CD8-positive, alpha-beta memory T cell (primary cell): Measurements from ENCODE around the gene HOXA11. TPM values are rescaled to one million over a fixed set of nuclear protein-coding genes. Genes with fewer than 3 reads are reported as not detected.

ENCODE experiments used
- CTCF ChIA-PET: fragments of 350-600 bp; sonication (Branson Sonifier 250); formaldehyde crosslinking; loops from one replicate; lab custom pipeline; 2021; ENCODE audit warnings: antibody characterized with exemption; lab: Charles Lee
- POLR2A ChIA-PET: fragments of 350-600 bp; sonication (Branson Sonifier 250); formaldehyde crosslinking; loops from one replicate; lab custom pipeline; 2021; ENCODE audit warnings: antibody characterized with exemption; lab: Charles Lee
- DNase-seq, 5 donors: peaks; one replicate each; pipeline versions ENCODE4 v3.0.0 to v3.0.0-alpha.2; 2020 to 2022; ENCODE audit warnings: mixed read lengths in 1 of 5
- H3K27ac ChIP-seq: one replicate; pipeline ENCODE4 v1.7.0; 2013; ENCODE audit warnings: low read depth, mild to moderate bottlenecking, low read length, moderate library complexity
- H3K27me3 ChIP-seq: 2 replicates; pipeline ENCODE4 v1.7.0; 2013; ENCODE audit warnings: low read length, mild to moderate bottlenecking; ENCODE audit not compliant: insufficient read depth, poor library complexity, severe bottlenecking
- H3K36me3 ChIP-seq: 2 replicates; pipeline ENCODE4 v1.7.0; 2013; ENCODE audit warnings: mild to moderate bottlenecking, low read length, moderate library complexity; ENCODE audit not compliant: insufficient read depth
- H3K4me1 ChIP-seq: 2 replicates; pipeline ENCODE4 v1.7.0; 2013; ENCODE audit warnings: mild to moderate bottlenecking, low read length, moderate library complexity; ENCODE audit not compliant: insufficient read depth
- H3K4me3 ChIP-seq: 2 replicates; pipeline ENCODE4 v1.7.0; 2013; ENCODE audit warnings: mild to moderate bottlenecking, low read length
- H3K9me3 ChIP-seq: 2 replicates; pipeline ENCODE4 v1.7.0; 2013; ENCODE audit warnings: mild to moderate bottlenecking, low read length
- H3K27ac Mint-ChIP-seq, 8 donors: one replicate each; pipeline ENCODE4 v1.8.0; 2020 to 2021; ENCODE audit warnings: mixed read lengths in 8 of 8, mild to moderate bottlenecking in 6 of 8, inconsistent platforms in 3 of 8, moderate library complexity in 3 of 8
- H3K27me3 Mint-ChIP-seq, 2 donors: one replicate each; pipeline ENCODE4 v1.8.0; 2020 to 2021; ENCODE audit warnings: mixed read lengths in 2 of 2, mild to moderate bottlenecking in 1 of 2, moderate library complexity in 1 of 2
- H3K36me3 Mint-ChIP-seq, 3 donors: one replicate each; pipeline ENCODE4 v1.8.0; 2020 to 2021; ENCODE audit warnings: mixed read lengths in 3 of 3, inconsistent platforms in 1 of 3, mild to moderate bottlenecking in 1 of 3
- H3K4me1 Mint-ChIP-seq, 3 donors: one replicate each; pipeline ENCODE4 v1.8.0; 2020 to 2021; ENCODE audit warnings: mixed read lengths in 3 of 3, inconsistent platforms in 1 of 3, mild to moderate bottlenecking in 1 of 3
- H3K4me3 Mint-ChIP-seq, 7 donors: one replicate each; pipeline ENCODE4 v1.8.0; 2020 to 2021; ENCODE audit warnings: mixed read lengths in 7 of 7, mild to moderate bottlenecking in 6 of 7, moderate library complexity in 4 of 7, inconsistent platforms in 2 of 7
- H3K9me3 Mint-ChIP-seq, 5 donors: one replicate each; pipeline ENCODE4 v1.8.0; 2020 to 2022; ENCODE audit warnings: mixed read lengths in 5 of 5, mild to moderate bottlenecking in 3 of 5, moderate library complexity in 2 of 5, inconsistent platforms in 1 of 5
- polyA plus RNA-seq: library from polyadenylated mRNA; unstranded; fragments of 300-500 nt; fragmentation: Illumina TruSeq; gene quantifications from one replicate; pipeline ENCODE4 v1.2.3, GENCODE V29; 2021
- total RNA-seq, 2 experiments: library from RNA; stranded (reverse); gene quantifications; one replicate each; pipeline ENCODE4 v1.2.3, GENCODE V29; 2021

The HOXA11 gene
- total and polyA plus RNA-seq, 3 experiments from 2014 or later = not detected

DNA sequence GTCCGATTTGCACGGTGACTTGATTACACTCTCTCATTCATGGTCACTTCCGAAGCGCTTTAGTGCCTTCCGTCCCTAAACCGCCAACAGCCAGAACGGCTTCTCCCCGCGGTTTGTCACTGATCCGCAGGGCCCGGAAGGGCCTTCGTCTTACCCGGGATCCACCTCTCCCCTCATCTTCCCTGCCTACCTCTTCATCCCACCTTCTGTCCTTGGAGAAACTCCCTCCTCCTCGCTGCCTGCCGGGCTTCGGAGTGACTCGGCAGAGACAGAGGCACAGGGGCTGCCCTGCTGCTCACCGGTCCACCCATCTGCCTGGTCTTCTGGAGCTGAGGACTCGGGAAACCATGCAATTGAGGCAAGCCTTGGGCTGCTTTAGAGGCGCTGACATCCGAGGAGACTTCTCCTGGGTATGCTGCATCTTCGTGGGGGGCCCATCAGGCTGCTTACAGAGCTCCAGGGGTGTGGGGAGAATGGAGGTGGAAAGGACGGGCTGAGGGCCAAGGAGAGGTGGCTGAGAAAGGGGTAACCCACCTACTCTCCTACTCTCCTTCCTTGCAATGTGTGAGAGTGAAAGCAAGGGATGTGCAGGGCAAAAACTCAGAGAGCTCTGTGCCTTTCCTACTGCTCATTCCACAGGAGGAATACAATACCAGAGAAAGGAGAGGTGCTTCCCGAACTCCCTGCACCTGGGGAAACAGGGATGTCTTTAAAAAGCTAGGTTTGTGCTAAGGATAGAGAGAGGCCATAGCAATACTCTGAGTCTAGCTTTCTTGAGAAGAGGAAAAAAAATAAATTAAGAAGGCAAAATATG lies 1.0 kb upstream of the HOXA11 start:
- peaks cover 87 to 91% of the 10 kb centered on the region in 2 donors for H3K27me3 Mint-ChIP-seq
- CTCF ChIA-PET = interaction anchor here (1.2 to 2.5 kb wide), 7 partner anchors 10 to 31 kb away, joined by 3 to 15 read pairs (median 8); partner anchors contain the start of gene HOXA13
- H3K4me1 ChIP-seq = peaks cover 54% of the 10 kb centered on the region
- DNase-seq = peak in 1 of 5 donors; percentile 37
- H3K27me3 ChIP-seq = peaks cover 91% of the 10 kb centered on the region
- H3K36me3 ChIP-seq = no peaks in the 10 kb centered on the region
- H3K27ac ChIP-seq = no peak overlapping the region
- H3K9me3 ChIP-seq = no peaks in the 10 kb centered on the region
- H3K4me3 Mint-ChIP-seq = peak overlapping the region; percentile 70 to 89 (median 84)
- H3K9me3 Mint-ChIP-seq = peaks cover 0 to 7% (median 0%) of the 10 kb centered on the region in 5 donors
- POLR2A ChIA-PET = interaction anchor here (1.0 to 1.5 kb wide), 2 partner anchors 10 to 13 kb away, joined by 3 read pairs; no protein-coding TSS in a partner anchor
- H3K4me3 ChIP-seq = no peak overlapping the region
- peaks cover 48 to 61% (median 51%) of the 10 kb centered on the region in 3 donors for H3K4me1 Mint-ChIP-seq
- H3K27ac Mint-ChIP-seq = peak overlapping the region in 4 of 8 donors; percentile 1 to 82 (median 46)
- no peaks in the 10 kb centered on the region for H3K36me3 Mint-ChIP-seq

DNA sequence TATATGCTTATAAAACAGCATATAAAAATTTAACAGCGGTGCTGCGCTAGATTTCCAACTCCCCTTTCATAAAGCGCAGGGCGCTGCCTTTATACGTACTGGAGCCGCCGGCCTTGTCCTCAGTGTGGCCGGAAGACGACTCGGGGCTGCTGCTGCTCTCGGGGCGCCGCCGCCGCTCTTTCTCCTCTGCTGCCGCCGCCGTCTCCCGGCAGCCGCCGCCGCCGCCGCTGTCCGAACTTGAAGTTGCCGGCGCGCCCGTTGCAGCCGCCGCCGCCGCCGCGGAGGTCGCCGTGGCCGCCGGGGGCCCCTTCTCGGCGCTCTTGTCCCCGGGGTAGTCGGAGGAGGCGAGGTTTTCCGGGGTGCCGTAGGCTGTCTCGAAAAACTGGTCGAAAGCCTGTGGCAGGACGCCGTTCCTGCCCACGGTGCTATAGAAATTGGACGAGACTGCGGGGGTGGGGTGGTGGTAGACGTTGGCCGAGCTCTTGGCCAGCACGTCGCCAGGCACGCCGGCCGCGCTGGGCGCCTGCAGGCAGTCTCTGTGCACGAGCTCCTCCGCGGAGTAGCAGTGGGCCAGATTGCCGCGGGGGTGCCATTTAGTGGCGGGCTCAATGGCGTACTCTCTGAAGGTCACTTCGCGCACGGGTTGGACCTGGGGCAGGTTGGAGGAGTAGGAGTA lies 557 bp downstream of the HOXA11 start:
- peak in 1 of 5 donors; percentile 45 for DNase-seq
- ChIA-PET POLR2A (interaction anchor here (0.7 kb wide), 1 partner anchor 17 kb away, joined by 4 read pairs; no protein-coding TSS in a partner anchor), CTCF (interaction anchor here (0.7 to 2.5 kb wide), 4 partner anchors 12 to 23 kb away, joined by 3 to 9 read pairs (median 5); no protein-coding TSS in a partner anchor)
- Histone ChIP-seq H3K36me3 (no peaks in the 10 kb centered on the region), H3K4me1 (peaks cover 56% of the 10 kb centered on the region), H3K9me3 (no peaks in the 10 kb centered on the region), H3K27ac (no peak overlapping the region), H3K27me3 (peaks cover 78% of the 10 kb centered on the region), H3K4me3 (peak overlapping the region; percentile 34)
- Mint-ChIP-seq H3K4me3 (peak overlapping the region; percentile 70 to 88 (median 84)), H3K9me3 (peaks cover 0 to 7% (median 0%) of the 10 kb centered on the region in 5 donors), H3K36me3 (no peaks in the 10 kb centered on the region), H3K27ac (peak overlapping the region in 4 of 8 donors; percentile 31 to 79 (median 75)), H3K4me1 (peaks cover 49 to 64% (median 53%) of the 10 kb centered on the region in 3 donors), H3K27me3 (peaks cover 82 to 87% of the 10 kb centered on the region in 2 donors)

DNA sequence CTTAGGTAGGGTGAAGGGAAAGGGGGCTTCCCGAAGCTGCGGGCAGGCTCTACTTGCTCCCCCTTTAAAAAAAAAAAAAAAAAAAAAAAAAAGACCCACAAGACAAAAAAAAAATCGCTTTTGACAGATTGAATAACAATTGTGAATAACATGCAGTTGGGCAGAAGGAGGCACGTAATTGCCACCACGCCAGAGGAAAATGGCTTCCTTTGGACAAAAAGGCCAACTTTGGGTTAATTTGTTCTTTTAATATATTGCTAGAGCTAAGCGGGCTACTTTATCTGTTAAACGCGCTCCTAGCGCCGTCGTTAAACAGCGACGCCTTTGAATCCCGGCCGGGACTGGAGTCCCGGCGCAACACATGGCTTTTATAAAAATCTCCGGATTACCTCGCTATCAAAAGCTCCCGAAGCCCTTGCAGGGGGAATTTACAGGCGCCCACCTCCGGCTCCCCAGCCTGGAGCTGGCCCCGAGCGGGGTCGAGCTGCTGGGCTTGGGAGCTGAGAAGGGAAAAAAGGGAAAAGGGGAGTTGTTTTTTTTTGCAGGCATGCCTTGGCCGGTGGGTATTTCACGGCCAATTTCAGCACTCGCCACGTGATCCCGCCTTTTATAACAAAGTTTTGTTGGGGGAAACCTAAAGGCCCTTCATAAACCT lies 1.2 kb downstream of the HOXA11 start:
- Histone ChIP-seq H3K36me3 (no peaks in the 10 kb centered on the region), H3K27me3 (peaks cover 78% of the 10 kb centered on the region), H3K4me1 (peaks cover 50% of the 10 kb centered on the region), H3K9me3 (no peaks in the 10 kb centered on the region), H3K27ac (no peak overlapping the region), H3K4me3 (peak overlapping the region; percentile 34)
- Mint-ChIP-seq H3K4me1 (peaks cover 48 to 58% (median 55%) of the 10 kb centered on the region in 3 donors), H3K27ac (peak overlapping the region in 2 of 8 donors; percentile 63 to 74), H3K9me3 (peaks cover 0 to 7% (median 0%) of the 10 kb centered on the region in 5 donors), H3K27me3 (peaks cover 82 to 88% of the 10 kb centered on the region in 2 donors), H3K36me3 (no peaks in the 10 kb centered on the region), H3K4me3 (peak overlapping the region; percentile 45 to 88 (median 75))
- ChIA-PET CTCF (interaction anchor here (1.7 to 2.5 kb wide), 2 partner anchors 12 to 23 kb away, joined by 6 to 9 read pairs; no protein-coding TSS in a partner anchor), POLR2A (no interaction called here)
- peak in 1 of 5 donors; percentile 11 for DNase-seq

DNA sequence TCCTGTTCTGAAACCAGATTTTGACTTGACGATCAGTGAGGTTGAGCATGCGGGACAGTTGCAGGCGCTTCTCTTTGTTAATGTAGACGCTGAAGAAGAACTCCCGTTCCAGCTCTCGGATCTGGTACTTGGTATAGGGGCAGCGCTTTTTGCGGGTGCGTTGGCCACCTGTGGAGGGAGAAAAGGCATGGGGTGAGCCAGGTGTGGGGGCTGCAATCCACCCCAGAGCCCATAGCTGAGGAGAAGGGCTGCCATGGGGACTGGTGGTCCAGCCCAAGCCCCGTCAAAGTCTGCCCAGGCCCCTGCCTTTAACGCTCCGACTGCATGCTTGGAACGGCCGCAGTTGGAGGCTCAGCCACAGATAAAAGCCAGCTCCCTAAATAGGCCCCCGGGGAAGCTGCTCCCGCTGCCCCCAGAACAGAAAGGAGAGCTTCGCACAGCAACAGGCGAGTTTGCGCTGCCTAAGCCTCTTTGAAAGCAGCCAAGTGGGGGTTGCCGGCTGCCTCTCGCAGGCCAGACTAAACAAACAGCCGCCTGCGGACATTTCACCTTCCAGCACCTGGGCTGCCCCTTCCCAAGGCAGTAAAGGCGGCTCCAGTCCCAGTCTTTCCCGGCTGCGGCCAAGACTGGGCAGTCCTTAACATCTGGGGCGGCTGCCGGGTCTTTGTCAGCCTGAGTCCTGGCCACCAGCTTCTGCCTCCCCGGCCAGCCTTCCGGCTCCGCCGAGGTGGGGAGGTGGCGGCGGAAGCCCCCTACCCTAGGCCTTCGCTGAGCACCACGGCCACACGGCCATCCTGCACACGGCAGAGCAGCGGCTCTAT lies 2.0 kb downstream of the HOXA11 start:
- Mint-ChIP-seq H3K4me3 (peak overlapping the region in 5 of 7 donors; percentile 5 to 88 (median 45)), H3K27me3 (peaks cover 78 to 87% of the 10 kb centered on the region in 2 donors), H3K36me3 (no peaks in the 10 kb centered on the region), H3K4me1 (peaks cover 41 to 50% (median 48%) of the 10 kb centered on the region in 3 donors), H3K27ac (peak overlapping the region in 1 of 8 donors; percentile 1), H3K9me3 (peaks cover 0 to 7% (median 0%) of the 10 kb centered on the region in 5 donors)
- no peaks in the 10 kb centered on the region for H3K9me3 ChIP-seq
- H3K27me3 ChIP-seq = peaks cover 76% of the 10 kb centered on the region
- no peak overlapping the region for H3K27ac ChIP-seq
- ChIA-PET POLR2A (no interaction called here), CTCF (interaction anchor here (0.8 to 2.5 kb wide), 6 partner anchors 10 to 32 kb away, joined by 3 to 9 read pairs (median 4); no protein-coding TSS in a partner anchor)
- H3K36me3 ChIP-seq = no peaks in the 10 kb centered on the region
- DNase-seq = peak in 1 of 5 donors; percentile 36
- peaks cover 43% of the 10 kb centered on the region for H3K4me1 ChIP-seq
- H3K4me3 ChIP-seq = no peak overlapping the region

DNA sequence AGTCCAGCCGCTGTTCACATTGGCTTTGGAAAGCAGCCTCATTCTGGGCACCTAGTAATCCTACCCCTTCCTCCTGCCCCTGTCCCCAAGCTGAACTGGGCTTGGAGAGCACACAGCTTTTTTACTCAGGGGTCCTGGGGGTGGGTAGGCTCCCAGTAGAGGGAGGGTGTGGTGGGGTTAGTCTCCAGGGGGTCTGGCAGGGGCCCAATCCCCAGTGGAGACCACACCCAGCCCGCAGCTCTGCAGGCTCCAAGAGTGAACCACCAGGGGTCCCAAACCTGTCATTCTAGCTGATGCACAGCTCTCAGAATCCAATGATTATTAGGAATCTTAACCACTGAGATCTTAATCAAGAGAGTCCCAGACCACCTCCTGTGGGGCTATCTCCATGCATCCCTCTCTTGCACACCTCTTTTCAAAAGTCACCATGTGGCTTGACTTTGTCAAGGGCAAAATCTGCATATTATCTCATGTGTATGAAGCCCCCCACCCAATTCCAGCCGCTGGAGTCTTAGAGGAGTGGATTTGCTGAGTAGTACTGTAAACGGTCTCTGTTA lies 2.7 kb downstream of the HOXA11 start:
- CTCF ChIA-PET = interaction anchor here (0.8 to 1.0 kb wide), 4 partner anchors 9 to 31 kb away, joined by 3 to 4 read pairs (median 3); no protein-coding TSS in a partner anchor
- Mint-ChIP-seq H3K27ac (peak overlapping the region in 1 of 8 donors; percentile 1), H3K4me1 (peaks cover 36 to 43% (median 41%) of the 10 kb centered on the region in 3 donors), H3K27me3 (peaks cover 71 to 87% of the 10 kb centered on the region in 2 donors), H3K36me3 (no peaks in the 10 kb centered on the region), H3K9me3 (peaks cover 0 to 7% (median 0%) of the 10 kb centered on the region in 5 donors), H3K4me3 (peak overlapping the region in 1 of 7 donors; percentile 61)
- DNase-seq = peak in 1 of 5 donors; percentile 9
- POLR2A ChIA-PET = interaction anchor here (0.6 kb wide), 1 partner anchor 22 kb away, joined by 3 read pairs; no protein-coding TSS in a partner anchor
- H3K36me3 ChIP-seq = no peaks in the 10 kb centered on the region
- no peaks in the 10 kb centered on the region for H3K9me3 ChIP-seq
- H3K27me3 ChIP-seq = peaks cover 69% of the 10 kb centered on the region
- H3K4me3 ChIP-seq = no peak overlapping the region
- H3K27ac ChIP-seq = no peak overlapping the region
- peaks cover 35% of the 10 kb centered on the region for H3K4me1 ChIP-seq

DNA sequence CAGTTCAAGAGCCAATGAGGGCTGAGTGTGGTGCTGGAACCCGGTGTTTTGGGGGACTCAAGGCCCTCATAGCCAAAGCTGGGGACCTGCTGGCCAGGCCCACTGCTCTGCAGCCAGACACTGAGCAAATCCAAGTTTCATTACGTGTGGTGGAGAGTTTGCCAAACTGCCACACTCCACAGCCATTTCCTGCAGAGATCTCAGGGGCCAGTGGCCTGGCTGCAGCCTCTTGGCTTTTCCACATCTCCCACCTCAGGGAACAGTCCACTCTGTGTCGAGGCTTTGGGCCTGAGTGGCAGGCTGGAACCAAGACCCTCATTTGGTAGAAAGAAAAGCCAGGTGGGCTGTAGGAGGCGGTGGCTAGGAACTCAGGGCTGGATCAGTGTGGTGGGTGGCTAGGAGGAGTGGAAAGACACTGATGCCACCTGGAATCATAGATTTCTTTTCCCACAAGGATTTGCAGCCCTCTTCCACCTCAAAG lies 3.2 kb downstream of the HOXA11 start:
- H3K4me3 ChIP-seq = no peak overlapping the region
- Mint-ChIP-seq H3K4me1 (peaks cover 33 to 40% (median 35%) of the 10 kb centered on the region in 3 donors), H3K4me3 (peak overlapping the region in 1 of 7 donors; percentile 61), H3K27me3 (peaks cover 66 to 85% of the 10 kb centered on the region in 2 donors), H3K27ac (peak overlapping the region in 1 of 8 donors; percentile 70), H3K36me3 (no peaks in the 10 kb centered on the region), H3K9me3 (peaks cover 0 to 7% (median 0%) of the 10 kb centered on the region in 5 donors)
- no peaks in the 10 kb centered on the region for H3K36me3 ChIP-seq
- H3K4me1 ChIP-seq = peaks cover 33% of the 10 kb centered on the region
- H3K9me3 ChIP-seq = no peaks in the 10 kb centered on the region
- peaks cover 64% of the 10 kb centered on the region for H3K27me3 ChIP-seq
- ChIA-PET CTCF (interaction anchor here (0.9 kb wide), 1 partner anchor 14 kb away, joined by 4 read pairs; no protein-coding TSS in a partner anchor), POLR2A (interaction anchor here (0.6 kb wide), 1 partner anchor 23 kb away, joined by 3 read pairs; no protein-coding TSS in a partner anchor)
- no peak overlapping the region for H3K27ac ChIP-seq
- peak in 1 of 5 donors; percentile 17 for DNase-seq
